Measurements from ENCODE around the gene RNF149. TPM values are rescaled to one million over a fixed set of nuclear protein-coding genes. Genes with fewer than 3 reads are reported as not detected.

RNF149 gene
- total and polyA plus RNA-seq, 9 of the 15 experiments (the other 6 are each of a cell fraction or from before 2014, with no cell fraction given): 9.0 to 31.5 (median 22.8) TPM

- TF ChIP-seq SRF (CRISPR knock-in tag; IDR thresholded peaks at IDR 0.05) (no peak), TSC22D4 (tag; IDR thresholded peaks at IDR 0.05) (no peak), ZNF79 (CRISPR knock-in tag; IDR thresholded peaks at IDR 0.05; ENCODE audit: low read depth) (no peak), TOE1 (IDR thresholded peaks at IDR 0.05; ENCODE audit: borderline replicate concordance) (no peak), TOE1 (CRISPR knock-in tag; IDR thresholded peaks at IDR 0.05; ENCODE audit: borderline replicate concordance, low read depth) (no peak), ZBTB34 (CRISPR knock-in tag; IDR thresholded peaks at IDR 0.05) (no peak), JUN (IDR thresholded peaks at IDR 0.05; ENCODE audit: borderline replicate concordance, low read depth, low read length) (no peak), JUN (CRISPR knock-in tag; IDR thresholded peaks at IDR 0.05; ENCODE audit: borderline replicate concordance) (no peak), NCOR1 (IDR thresholded peaks at IDR 0.05) (no peak), ZNF140 (CRISPR knock-in tag; IDR thresholded peaks at IDR 0.05) (no peak), CEBPB (tag; IDR thresholded peaks at IDR 0.05) (no peak)
Observed at GRCh38 chr2:101255501-101255900, 53.0 kb downstream of the RNF149 start (continued).
